NOMO-1 treated with DMSO at 0.1 percent for 48 hours (cell line): ENCODE measurements around the gene BCKDHA.
"Not testable (repeated sequence)": the region's sequence is repeated elsewhere in the genome, so short reads cannot be mapped to it uniquely, and the experiment has no call there.

Source experiments
- DNase-seq: peaks from one replicate; lab custom pipeline; 2025; ENCODE audit not compliant: unreplicated experiment; lab: John Stamatoyannopoulos, UW

The BCKDHA gene

GRCh38 chr19:41366089-41366488 lies 31.5 kb upstream of the BCKDHA start:
- DNase-seq = no peak

- peak; percentile 74 for DNase-seq
Observed at GRCh38 chr19:41367848-41368301, 29.7 kb upstream of the BCKDHA start.

DNA sequence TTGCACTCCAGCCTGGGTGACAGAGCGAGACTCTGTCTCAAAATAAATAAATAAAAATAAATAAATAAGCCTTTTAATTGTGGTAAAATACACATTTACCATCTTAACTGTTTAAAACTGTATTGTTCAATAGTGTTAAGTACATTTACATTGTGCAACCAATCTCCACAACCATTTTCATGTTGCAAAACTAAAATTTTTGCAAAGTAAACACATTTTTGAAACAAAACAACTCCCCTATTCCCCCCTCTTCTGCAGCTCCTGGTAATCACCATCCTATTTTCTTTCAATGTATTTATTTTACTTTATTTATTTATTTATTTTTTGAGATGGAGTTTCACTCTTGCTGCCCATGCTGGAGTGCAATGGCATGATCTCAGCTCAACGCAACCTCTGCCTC lies 27.8 kb upstream of the BCKDHA start:
- DNase-seq = no peak

GRCh38 chr19:41371119-41371518 lies 26.5 kb upstream of the BCKDHA start:
- DNase-seq = not testable (repeated sequence)

GRCh38 chr19:41371541-41371940 lies 26.1 kb upstream of the BCKDHA start:
- DNase-seq = no peak

- no peak for DNase-seq
Observed at GRCh38 chr19:41372501-41372900, 25.1 kb upstream of the BCKDHA start.

GRCh38 chr19:41373993-41374392 lies 23.6 kb upstream of the BCKDHA start:
- no peak for DNase-seq

- no peak for DNase-seq
Observed at GRCh38 chr19:41376241-41376997, 21.2 kb upstream of the BCKDHA start, which contains the start of gene TMEM91. TSS of gene TMEM91 (plus strand) at chr19:41376533. CDS start at chr19:41378310, 1,777 bp downstream.

DNA sequence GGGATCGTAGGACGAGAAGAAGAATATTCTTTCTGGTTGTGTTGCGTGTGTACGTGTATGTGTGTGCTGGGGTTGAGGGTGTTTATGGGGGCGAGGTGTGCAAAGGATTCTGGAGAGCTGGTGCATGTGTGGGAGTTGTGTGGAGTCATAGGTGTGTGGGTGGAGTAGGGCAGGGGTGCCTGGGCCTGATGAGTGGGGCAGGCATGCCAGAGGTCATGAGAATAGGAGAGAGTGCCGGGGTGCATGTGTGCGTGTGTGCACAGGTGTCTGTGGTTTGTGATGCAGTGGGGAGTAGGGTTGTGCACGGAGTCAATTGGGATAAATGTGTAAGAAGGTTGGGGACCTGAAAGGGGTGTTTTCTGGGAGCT lies 20.6 kb upstream of the BCKDHA start:
- DNase-seq = no peak

GRCh38 chr19:41377977-41378709 lies 19.5 kb upstream of the BCKDHA start:
- no peak for DNase-seq

GRCh38 chr19:41381536-41381935 lies 16.1 kb upstream of the BCKDHA start:
- not testable (repeated sequence) for DNase-seq

DNA sequence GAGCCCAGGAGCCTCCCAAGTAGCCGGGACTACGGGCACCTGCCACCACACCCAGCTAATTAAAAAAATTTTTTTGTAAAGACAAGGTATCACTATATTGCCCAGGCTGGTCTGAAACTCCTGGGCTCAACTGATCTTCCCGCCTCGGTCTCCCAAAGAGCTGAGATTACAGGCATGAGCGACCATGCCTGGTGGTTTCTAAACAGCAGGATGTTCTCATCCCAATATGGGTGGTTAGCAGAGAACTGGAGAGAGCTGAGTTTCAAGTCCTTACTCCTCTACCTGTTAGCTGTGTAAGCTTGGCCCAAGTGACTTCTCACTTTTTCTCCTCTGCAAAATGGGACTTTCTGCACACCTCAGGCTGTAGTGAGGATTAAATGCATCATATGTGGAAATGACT lies 13.3 kb upstream of the BCKDHA start:
- DNase-seq = no peak

GRCh38 chr19:41386442-41386841 lies 11.2 kb upstream of the BCKDHA start:
- DNase-seq = no peak

DNA sequence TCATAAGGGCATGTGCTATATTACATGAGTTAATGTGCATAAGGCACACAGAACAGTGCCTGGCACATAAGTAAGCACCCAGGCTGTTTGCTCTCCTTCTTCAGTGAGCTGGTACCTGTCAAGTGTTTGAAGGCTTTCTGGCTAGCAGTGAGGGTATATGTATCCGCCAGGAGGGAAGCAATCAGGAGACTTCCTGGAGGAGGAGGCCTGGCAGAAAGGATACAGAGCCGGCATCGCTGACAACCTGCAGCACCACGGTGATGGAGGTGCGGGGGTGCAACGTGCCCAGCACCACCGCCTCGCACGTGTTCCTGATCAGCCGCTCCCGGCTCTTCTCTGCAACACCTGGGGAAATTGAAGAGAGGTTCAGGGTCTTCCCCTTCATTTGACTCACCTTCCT lies 6.0 kb upstream of the BCKDHA start:
- no peak for DNase-seq

DNA sequence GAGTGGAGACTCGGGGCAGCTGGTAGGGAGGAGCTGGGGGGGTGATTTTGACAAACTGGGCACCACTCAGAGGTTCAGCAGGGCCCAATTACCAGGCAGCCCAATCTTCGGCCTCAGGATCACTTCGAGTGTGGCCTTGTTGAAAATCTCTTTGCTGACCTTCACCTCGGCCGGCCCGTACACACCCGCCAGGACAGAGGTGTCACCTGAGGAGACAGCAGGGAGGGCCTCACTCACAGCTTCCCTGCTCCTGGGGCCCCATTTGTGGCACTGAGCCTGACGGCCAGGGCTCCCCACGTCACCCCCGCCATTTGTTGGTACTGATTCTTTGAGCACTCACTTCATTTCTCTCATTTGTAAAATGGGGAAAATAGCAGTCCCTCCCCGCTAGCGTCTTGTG lies 4.8 kb upstream of the BCKDHA start:
- no peak for DNase-seq

- DNase-seq = no peak
Observed at GRCh38 chr19:41395355-41395754, 2.3 kb upstream of the BCKDHA start.

- no peak for DNase-seq
Observed at GRCh38 chr19:41398050-41398418, 416 bp downstream of the BCKDHA start.

DNA sequence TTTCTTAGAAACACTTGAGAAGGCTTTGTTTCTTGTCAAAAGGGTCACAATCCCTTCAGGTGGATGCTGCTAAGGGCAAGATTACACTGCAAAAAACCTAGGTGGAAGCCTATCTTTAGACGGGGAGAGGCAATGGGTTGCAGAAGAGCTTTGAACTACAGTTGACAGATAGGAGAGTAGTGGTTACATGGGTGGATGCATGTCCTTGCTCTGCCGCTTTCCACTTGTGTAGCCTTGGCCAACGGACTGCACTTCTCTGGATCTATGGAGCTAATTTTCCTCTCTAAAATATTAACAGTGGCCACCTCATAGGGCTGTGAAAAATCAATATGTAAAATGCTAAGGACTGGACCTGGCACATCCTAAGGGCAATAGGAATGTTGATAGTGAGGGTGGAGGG lies 980 bp downstream of the BCKDHA start:
- DNase-seq = no peak

- no peak for DNase-seq
Observed at GRCh38 chr19:41399091-41399490, 1.5 kb downstream of the BCKDHA start.

DNA sequence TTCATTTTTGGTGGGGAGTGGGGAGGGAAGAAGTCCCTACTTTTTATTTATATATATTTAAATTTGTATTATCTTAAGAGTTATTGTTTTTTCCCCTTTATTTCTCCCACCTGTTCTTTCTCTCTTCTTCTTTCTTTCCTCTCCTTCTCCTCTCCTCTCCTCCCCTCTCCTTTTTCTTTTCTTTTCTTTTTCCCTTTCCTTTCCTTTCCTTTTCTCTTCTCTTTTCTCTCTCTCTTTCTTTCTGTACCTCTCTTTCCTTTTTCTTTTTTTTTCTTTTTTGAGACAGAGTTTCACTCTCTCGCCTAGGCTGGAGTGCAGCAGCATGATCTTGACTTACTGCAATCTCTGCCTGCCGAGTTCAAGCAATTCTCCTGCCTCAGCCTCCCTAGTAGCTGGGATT lies 1.9 kb downstream of the BCKDHA start:
- no peak for DNase-seq

DNA sequence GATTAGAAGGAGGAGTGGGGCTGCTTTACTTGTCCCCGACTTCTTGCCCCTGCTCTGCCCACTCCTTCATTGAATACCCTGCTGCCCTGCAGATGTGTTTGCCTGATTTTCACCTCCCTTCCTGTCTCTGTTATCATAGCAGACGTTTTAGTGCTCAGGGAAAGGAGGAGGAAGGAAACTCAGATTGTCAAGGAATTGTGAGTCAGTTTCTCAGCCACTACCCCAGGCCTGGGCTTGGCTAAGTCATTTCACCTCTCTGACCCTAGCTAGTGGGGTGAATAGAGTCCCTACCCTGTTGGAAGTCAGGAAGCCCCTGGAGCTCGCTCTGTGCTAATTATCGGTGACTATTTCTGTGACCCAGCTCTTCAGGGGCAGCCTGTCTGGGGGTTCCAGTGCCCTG lies 3.9 kb downstream of the BCKDHA start:
- DNase-seq = no peak

DNA sequence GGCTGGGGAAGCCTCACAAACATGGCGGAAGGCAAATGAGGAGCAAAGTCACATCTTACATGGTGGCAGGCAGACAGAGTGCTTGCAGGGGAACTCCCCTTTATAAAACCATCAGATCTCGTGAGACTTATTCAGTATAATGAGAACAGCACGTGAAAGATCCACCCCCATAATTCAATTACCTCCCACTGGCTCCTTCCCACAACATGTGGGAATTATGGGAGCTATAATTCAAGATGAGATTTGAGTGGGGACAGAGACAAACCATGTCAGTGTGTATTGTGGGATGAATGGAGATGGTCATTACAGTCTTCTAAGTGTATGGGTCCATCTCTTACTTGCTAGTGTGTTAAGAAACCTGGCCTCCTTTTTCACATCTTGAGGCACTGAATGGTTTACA lies 4.4 kb downstream of the BCKDHA start:
- no peak for DNase-seq
